ENCODE results near the gene BAG1. TPM values are rescaled to one million over a fixed set of nuclear protein-coding genes. Genes with fewer than 3 reads are reported as not detected.
A peak's percentile ranks its signal among the peaks of the same experiment; 100 is the strongest.

BAG1 gene
- total RNA-seq, 1 donor from 2014 or later, result 58.3 TPM

DNA sequence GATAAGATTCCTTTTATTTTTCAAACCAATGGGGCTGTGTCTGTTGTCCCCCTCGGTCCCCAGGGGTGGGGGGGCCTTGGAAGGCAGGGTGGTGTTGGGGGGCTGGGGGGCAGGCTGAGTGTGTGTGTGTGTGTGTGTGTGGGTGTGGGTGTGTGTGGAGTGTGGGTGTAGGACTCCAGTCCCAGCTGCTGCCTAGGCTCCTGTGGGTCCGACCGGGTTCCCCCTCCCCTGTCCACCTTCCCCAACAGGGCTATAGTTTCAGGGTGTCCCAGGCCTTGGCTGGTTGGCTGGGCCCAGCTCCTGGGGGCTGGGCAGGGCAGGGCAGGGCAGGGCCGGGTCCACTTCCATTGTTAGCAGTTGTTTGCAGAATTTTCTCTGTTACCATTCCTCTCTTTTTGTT is 23.7 kb upstream of the BAG1 start:
- TF ChIP-seq, protein P1, sequence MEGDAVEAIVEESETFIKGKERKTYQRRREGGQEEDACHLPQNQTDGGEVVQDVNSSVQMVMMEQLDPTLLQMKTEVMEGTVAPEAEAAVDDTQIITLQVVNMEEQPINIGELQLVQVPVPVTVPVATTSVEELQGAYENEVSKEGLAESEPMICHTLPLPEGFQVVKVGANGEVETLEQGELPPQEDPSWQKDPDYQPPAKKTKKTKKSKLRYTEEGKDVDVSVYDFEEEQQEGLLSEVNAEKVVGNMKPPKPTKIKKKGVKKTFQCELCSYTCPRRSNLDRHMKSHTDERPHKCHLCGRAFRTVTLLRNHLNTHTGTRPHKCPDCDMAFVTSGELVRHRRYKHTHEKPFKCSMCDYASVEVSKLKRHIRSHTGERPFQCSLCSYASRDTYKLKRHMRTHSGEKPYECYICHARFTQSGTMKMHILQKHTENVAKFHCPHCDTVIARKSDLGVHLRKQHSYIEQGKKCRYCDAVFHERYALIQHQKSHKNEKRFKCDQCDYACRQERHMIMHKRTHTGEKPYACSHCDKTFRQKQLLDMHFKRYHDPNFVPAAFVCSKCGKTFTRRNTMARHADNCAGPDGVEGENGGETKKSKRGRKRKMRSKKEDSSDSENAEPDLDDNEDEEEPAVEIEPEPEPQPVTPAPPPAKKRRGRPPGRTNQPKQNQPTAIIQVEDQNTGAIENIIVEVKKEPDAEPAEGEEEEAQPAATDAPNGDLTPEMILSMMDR (IDR thresholded peaks at IDR 0.05), result no peak
- no peak for ATAC-seq (ENCODE audit: low read depth)
- Mint-ChIP-seq H3K27ac (peak overlapping the region; percentile 66), H3K4me3 (no peak overlapping the region), H3K27me3 (no peaks in the 10 kb centered on the region), H3K4me1 (peaks cover 41% of the 10 kb centered on the region), H3K36me3 (ENCODE audit: low read depth) (peaks cover 29% of the 10 kb centered on the region), H3K9me3 (no peaks in the 10 kb centered on the region)
- CTCF ChIA-PET, result interaction anchor here (0.6 to 3.1 kb wide), 7 partner anchors 9 to 210 kb away, joined by 3 to 28 read pairs (median 3); partner anchors contain the start of gene NOL6
- POLR2A ChIA-PET, result interaction anchor here (1.4 to 1.8 kb wide), 2 partner anchors 9 to 11 kb away, joined by 7 to 15 read pairs; no protein-coding TSS in a partner anchor
- intact Hi-C loops (cut with micrococcal nuclease), result loop anchor here (5.0 kb wide), 1 partner anchor 39 kb away; no protein-coding TSS in a partner anchor
- no peak for DNase-seq

DNA sequence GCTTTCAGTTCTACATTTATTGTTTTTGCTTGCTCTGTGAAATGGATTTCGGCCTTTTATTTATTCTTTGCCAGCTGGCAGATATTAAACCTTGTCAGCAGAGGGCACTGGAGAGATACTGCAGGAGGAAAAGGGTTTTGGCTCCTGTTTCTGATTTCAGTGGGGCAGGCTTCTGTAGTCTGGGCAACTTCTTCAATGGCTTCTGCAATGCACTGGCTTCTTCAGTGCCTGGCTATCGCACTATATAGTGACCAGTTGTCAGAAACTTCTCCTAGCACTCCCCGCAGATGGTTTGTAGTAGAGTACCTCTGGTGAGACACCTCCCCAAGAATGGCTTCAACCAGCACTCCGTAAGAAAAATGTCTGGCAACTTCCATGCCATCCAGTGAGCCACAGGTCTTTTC is 22.6 kb upstream of the BAG1 start:
- Mint-ChIP-seq H3K27ac (peak overlapping the region; percentile 74), H3K9me3 (no peaks in the 10 kb centered on the region), H3K4me3 (peak overlapping the region; percentile 35), H3K36me3 (ENCODE audit: low read depth) (peaks cover 30% of the 10 kb centered on the region), H3K4me1 (peaks cover 30% of the 10 kb centered on the region), H3K27me3 (no peaks in the 10 kb centered on the region)
- TF ChIP-seq, protein P1 (IDR thresholded peaks at IDR 0.05), result no peak
- POLR2A ChIA-PET, result interaction anchor here (0.6 to 1.8 kb wide), 6 partner anchors 10 to 262 kb away, joined by 3 to 15 read pairs (median 4); partner anchors contain the start of genes B4GALT1, DNAJA1 and SMU1
- intact Hi-C loops (cut with micrococcal nuclease), result loop anchor here (1.0 to 5.0 kb wide), 4 partner anchors 10 to 179 kb away; no protein-coding TSS in a partner anchor
- peak; percentile 12 for ATAC-seq (ENCODE audit: low read depth)
- CTCF ChIA-PET, result interaction anchor here (0.6 to 3.1 kb wide), 18 partner anchors 9 to 527 kb away, joined by 3 to 28 read pairs (median 3); partner anchors contain the start of genes BAG1 and NOL6
- DNase-seq, result no peak

GRCh38 chr9:33285502-33285901 is 21.0 kb upstream of the BAG1 start:
- intact Hi-C loops (cut with micrococcal nuclease), result loop anchor here (5.0 kb wide), 1 partner anchor 42 kb away; no protein-coding TSS in a partner anchor
- Mint-ChIP-seq H3K36me3 (ENCODE audit: low read depth) (peaks cover 31% of the 10 kb centered on the region), H3K4me3 (no peak overlapping the region), H3K27ac (no peak overlapping the region), H3K9me3 (no peaks in the 10 kb centered on the region), H3K4me1 (peaks cover 15% of the 10 kb centered on the region), H3K27me3 (no peaks in the 10 kb centered on the region)
- ChIA-PET POLR2A (no interaction called here), CTCF (interaction anchor here (3.1 kb wide), 1 partner anchor 181 kb away, joined by 17 read pairs; no protein-coding TSS in a partner anchor)
- DNase-seq, result no peak
- TF ChIP-seq, protein P1 (IDR thresholded peaks at IDR 0.05), result no peak
- ATAC-seq (ENCODE audit: low read depth), result no peak

- Mint-ChIP-seq H3K9me3 (no peaks in the 10 kb centered on the region), H3K27me3 (no peaks in the 10 kb centered on the region), H3K36me3 (ENCODE audit: low read depth) (peaks cover 81% of the 10 kb centered on the region), H3K4me3 (no peak overlapping the region), H3K4me1 (no peaks in the 10 kb centered on the region), H3K27ac (no peak overlapping the region)
- POLR2A ChIA-PET, result no interaction called here
- CTCF ChIA-PET, result interaction anchor here (0.6 to 1.0 kb wide), 3 partner anchors 9 to 161 kb away, joined by 3 read pairs; no protein-coding TSS in a partner anchor
- intact Hi-C loops (cut with micrococcal nuclease), result no loop called here
- no peak for ATAC-seq (ENCODE audit: low read depth)
- TF ChIP-seq, protein P1 (IDR thresholded peaks at IDR 0.05), result no peak
- DNase-seq, result no peak
These were observed 13.0 kb upstream of the BAG1 start for GRCh38 chr9:33277484-33277883.

- ATAC-seq (ENCODE audit: low read depth) (no peak), DNase-seq (no peak)
- intact Hi-C loops (cut with micrococcal nuclease), result no loop called here
- Mint-ChIP-seq H3K4me3 (no peak overlapping the region), H3K4me1 (no peaks in the 10 kb centered on the region), H3K27ac (no peak overlapping the region), H3K9me3 (no peaks in the 10 kb centered on the region), H3K36me3 (ENCODE audit: low read depth) (peaks cover 79% of the 10 kb centered on the region), H3K27me3 (no peaks in the 10 kb centered on the region)
- ChIA-PET POLR2A (interaction anchor here (0.6 to 0.9 kb wide), 3 partner anchors 9 to 39 kb away, joined by 3 to 4 read pairs (median 3); partner anchors contain the start of gene BAG1), CTCF (interaction anchor here (1.8 kb wide), 1 partner anchor 13 kb away, joined by 5 read pairs; no protein-coding TSS in a partner anchor)
- TF ChIP-seq, protein P1 (IDR thresholded peaks at IDR 0.05), result no peak
These were observed 9.4 kb upstream of the BAG1 start for GRCh38 chr9:33273972-33274328.
